Lower lobe of right lung (tissue), 2 donors: Measurements from ENCODE around the gene STK32C. TPM values are rescaled to one million over a fixed set of nuclear protein-coding genes. Genes with fewer than 3 reads are reported as not detected.

ENCODE experiments used
- ATAC-seq, 2 donors: fragments of 200-7000 bp; cut with Tn5 transposase; one replicate each; pipeline ENCODE4 v1.9.1; 2020 to 2022; ENCODE audit warnings: mild to moderate bottlenecking in 2 of 2, moderate library complexity in 2 of 2
- DNase-seq: peaks from one replicate; pipeline ENCODE4 v3.0.0-alpha.2; 2020
- H3K27ac ChIP-seq: fragments of 200-600 bp; one replicate; pipeline ENCODE4 v1.8.0; 2022
- H3K27me3 ChIP-seq: fragments of 200-600 bp; one replicate; pipeline ENCODE4 v1.8.0; 2022; ENCODE audit warnings: low read depth
- H3K36me3 ChIP-seq: fragments of 200-600 bp; one replicate; pipeline ENCODE4 v1.8.0; 2022; ENCODE audit warnings: mild to moderate bottlenecking
- H3K4me1 ChIP-seq: fragments of 200-600 bp; one replicate; pipeline ENCODE4 v1.8.0; 2022
- H3K4me3 ChIP-seq: fragments of 200-600 bp; one replicate; pipeline ENCODE4 v1.8.0; 2022; ENCODE audit warnings: mild to moderate bottlenecking
- H3K9me3 ChIP-seq: fragments of 200-600 bp; one replicate; pipeline ENCODE4 v1.8.0; 2022
- CTCF ChIP-seq: fragments of 200-600 bp; IDR thresholded peaks from one replicate; pipeline ENCODE4 v1.8.0; 2022; ENCODE audit warnings: antibody characterized with exemption, mild to moderate bottlenecking
- intact Hi-C: fragments of 100-400 bp; cut with DNase I; formaldehyde crosslinking; loops from one replicate; pipeline ENCODE4 v1.11.0; 2022
- total RNA-seq: library from RNA; stranded (reverse); fragmentation: NEBNext Ultra II Directional; extraction: Animal tissue kit (Norgen Biotek cat#: 25700); gene quantifications from one replicate; pipeline ENCODE4 v1.2.1, GENCODE V29; 2021
- donor health status: DM: no; HTN: yes; CAD: no; lungs with severe emphysema.

Gene STK32C
- total RNA-seq, 1 donor from 2014 or later = 14.1 TPM

- intact Hi-C loops = no loop called here
- DNase-seq = peak; percentile 44
- H3K4me1 ChIP-seq = no peaks in the 10 kb centered on the region
- no peaks in the 10 kb centered on the region for H3K27me3 ChIP-seq
- no peak overlapping the region for H3K4me3 ChIP-seq
- no peak overlapping the region for H3K27ac ChIP-seq
- no peaks in the 10 kb centered on the region for H3K9me3 ChIP-seq
- H3K36me3 ChIP-seq = no peaks in the 10 kb centered on the region
- TF ChIP-seq CTCF = no peak
- ATAC-seq = no peak
These were observed 104.3 kb downstream of the STK32C start for GRCh38 chr10:132203256-132204077.

GRCh38 chr10:132202070-132202970 is 105.4 kb downstream of the STK32C start:
- no peak for ATAC-seq
- intact Hi-C loops = no loop called here
- Histone ChIP-seq H3K36me3 (no peaks in the 10 kb centered on the region), H3K9me3 (no peaks in the 10 kb centered on the region), H3K4me3 (no peak overlapping the region), H3K27ac (no peak overlapping the region), H3K4me1 (no peaks in the 10 kb centered on the region), H3K27me3 (no peaks in the 10 kb centered on the region)
- DNase-seq = peak; percentile 47
- no peak for TF ChIP-seq CTCF

GRCh38 chr10:132201111-132201969 is 106.4 kb downstream of the STK32C start:
- DNase-seq = peak; percentile 42
- H3K27me3 ChIP-seq = peaks cover under 1% of the 10 kb centered on the region
- TF ChIP-seq CTCF = no peak

GRCh38 chr10:132200344-132201110 is 107.2 kb downstream of the STK32C start:
- no peak for TF ChIP-seq CTCF
- Histone ChIP-seq H3K27me3 (peaks cover 6% of the 10 kb centered on the region), H3K4me1 (no peaks in the 10 kb centered on the region), H3K36me3 (no peaks in the 10 kb centered on the region), H3K27ac (no peak overlapping the region), H3K4me3 (no peak overlapping the region), H3K9me3 (no peaks in the 10 kb centered on the region)
- ATAC-seq (no peak), DNase-seq (peak; percentile 42)
- intact Hi-C loops = no loop called here

More at GRCh38 chr10:132201111-132201969, 106.4 kb downstream of the STK32C start:
- no peak for ATAC-seq
- intact Hi-C loops = no loop called here
- Histone ChIP-seq H3K4me3 (no peak overlapping the region), H3K9me3 (no peaks in the 10 kb centered on the region), H3K27ac (no peak overlapping the region), H3K4me1 (no peaks in the 10 kb centered on the region), H3K36me3 (no peaks in the 10 kb centered on the region)
